GM21360 (cell line): ENCODE measurements around the gene SEMA4F.

Experiments used
- ATAC-seq: cut with Tn5 transposase; IDR thresholded peaks from one replicate; pipeline ENCODE4 v1.9.1; 2021; ENCODE audit warnings: mild to moderate bottlenecking, moderate library complexity; ENCODE audit not compliant: unreplicated experiment

The SEMA4F gene

GRCh38 chr2:74703373-74703772, 49.3 kb downstream of the SEMA4F start:
- ATAC-seq, result no peak

DNA sequence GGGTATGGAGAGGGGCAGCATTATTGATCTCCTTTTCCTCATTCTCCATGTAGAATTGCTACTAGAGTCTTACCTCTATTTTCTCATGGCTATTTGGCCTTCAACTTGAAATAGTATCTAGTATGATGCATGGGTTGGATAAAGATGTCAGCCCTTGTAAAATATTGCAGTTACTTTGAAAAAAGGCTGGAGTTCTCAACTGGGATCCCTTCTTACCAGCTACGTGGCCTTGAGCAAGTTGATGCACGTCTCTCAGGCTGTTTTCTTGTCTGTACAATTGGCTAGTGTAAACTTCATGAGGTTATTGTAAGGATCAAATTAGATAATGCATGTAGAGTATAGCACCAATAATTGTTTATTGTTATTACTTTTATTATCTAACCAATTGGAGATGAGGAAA, 50.2 kb downstream of the SEMA4F start:
- no peak for ATAC-seq

DNA sequence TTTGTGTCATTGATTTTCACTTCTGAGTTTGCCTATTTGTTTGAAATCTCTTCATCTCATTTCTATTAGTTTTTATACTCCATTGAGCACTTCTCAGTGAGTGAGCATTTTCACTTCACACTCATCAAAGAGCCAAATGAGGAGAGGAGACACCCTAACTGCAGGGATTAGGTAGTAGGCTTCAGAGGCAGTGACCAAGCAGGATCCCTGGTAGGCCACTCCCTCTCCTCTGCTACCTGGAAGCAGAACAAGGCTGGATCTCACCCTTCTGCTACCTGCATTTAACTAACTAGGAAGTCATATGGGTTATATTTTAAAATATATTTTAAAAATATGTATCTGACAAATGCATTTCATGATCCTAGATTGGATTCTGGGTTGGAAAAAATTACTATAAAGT, 52.7 kb downstream of the SEMA4F start:
- ATAC-seq, result no peak

DNA sequence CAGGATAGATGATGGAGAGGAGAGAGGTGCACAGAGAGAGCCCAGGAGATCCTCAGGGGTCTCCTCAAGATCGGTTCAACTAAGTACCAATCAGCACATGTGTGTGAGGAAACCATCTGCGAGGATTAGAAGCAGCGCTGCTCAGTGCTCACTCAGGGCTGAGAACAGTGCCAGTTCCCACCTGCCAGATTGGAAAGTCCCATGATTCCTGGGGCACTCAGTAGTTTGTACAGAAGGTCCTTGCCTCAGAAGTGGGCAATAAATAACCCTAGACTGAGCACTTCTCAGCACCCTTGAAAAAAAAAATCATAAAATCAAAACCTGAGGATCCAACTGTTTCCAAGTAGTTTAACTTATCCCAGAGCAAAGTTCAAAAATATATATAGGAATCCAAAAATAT, 53.8 kb downstream of the SEMA4F start:
- no peak for ATAC-seq

DNA sequence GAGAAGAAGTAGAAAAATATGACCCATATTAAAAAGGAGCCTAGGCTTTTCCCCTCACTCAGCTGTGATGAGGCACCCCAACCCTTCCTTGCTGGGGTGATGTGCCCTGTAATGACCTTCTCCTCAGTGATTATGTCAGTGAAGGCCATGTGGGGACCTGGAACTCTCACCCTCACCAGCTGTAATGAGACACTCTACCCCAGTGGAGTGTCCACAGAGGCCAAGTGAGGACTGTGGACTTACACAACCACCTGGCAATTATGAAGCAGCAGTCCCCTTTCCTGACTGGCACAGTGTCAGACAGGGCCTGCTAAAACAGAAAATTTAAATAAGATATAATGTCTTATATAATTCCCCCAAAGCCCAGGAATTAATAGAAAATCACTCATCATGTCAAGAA, 54.2 kb downstream of the SEMA4F start:
- no peak for ATAC-seq

DNA sequence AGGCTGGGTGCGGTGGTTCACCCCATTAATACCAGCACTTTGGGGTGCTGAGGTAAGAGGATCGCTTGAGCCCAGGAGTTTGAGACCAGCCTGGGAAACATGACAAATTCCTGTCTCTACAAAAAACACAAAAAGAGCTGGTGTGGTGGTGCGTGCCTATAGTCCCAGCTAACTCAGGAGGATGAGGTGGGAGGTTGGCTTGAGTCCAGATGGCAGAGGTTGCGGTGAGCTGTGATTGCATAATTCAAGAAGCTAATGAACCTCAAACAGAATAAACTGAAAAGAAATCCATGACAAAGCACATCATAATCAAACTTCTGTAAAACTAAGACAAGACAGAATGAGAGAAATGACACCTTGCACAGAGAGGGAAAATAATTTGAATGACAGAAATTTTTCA, 54.8 kb downstream of the SEMA4F start:
- ATAC-seq, result no peak

- no peak for ATAC-seq
These were observed 58.4 kb downstream of the SEMA4F start for GRCh38 chr2:74712223-74713053.

DNA sequence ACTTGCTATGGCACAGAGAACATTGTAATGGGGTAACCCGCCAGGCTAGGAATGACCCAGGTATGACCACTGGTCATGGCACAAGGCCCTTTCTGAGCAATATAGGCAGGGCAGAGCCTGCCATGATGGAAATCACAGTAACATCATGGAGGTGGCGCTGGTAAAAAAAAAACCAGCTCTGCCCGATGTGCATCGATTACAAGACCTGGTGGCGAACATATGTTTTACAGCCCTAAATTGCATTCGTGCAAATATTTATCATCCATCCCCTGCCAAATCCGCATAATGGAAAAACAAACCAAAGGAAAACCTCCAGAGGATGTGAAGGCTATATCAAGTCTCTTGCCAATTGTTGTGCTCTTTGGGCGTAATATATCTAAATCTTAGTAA, 60.6 kb downstream of the SEMA4F start:
- ATAC-seq, result no peak

DNA sequence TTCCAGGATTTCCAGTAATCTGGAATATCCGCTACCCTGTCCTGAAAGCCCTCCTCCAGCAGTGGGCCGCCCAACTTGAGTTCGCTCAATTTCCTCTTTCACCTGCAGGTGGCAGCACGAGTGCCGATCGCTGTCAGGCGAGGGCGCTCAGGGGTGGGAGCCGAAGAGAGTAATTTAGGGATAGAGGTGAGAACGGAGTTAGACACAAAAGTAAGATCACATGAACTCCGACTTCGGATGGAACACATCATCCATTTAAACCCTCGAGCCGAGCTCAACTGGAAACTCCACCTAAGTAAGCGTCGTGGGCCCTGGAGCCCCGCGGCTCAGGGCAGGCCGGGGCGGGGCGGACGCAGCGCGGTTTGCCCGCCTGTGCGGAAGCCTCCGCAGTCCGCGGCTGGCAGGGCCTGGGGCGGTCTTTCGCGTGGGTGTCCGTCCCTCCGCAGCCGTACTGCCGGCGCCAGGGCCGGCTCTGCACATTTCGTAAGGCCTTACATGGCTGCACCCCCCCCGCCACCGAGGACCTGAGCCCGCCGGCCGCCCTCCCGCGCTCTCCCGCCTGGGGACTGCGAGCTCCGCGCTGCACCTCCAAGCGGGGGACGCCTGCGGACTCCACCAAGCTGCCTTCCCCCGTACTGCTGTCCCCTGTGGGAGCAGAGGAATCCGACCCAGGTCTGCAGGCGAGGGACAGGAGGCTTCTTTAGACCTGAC, 61.2 kb downstream of the SEMA4F start:
- ATAC-seq, result peak; percentile 83

- no peak for ATAC-seq
These were observed 61.8 kb downstream of the SEMA4F start for GRCh38 chr2:74715880-74716279.

GRCh38 chr2:74719066-74719465, 65.0 kb downstream of the SEMA4F start:
- ATAC-seq, result no peak

DNA sequence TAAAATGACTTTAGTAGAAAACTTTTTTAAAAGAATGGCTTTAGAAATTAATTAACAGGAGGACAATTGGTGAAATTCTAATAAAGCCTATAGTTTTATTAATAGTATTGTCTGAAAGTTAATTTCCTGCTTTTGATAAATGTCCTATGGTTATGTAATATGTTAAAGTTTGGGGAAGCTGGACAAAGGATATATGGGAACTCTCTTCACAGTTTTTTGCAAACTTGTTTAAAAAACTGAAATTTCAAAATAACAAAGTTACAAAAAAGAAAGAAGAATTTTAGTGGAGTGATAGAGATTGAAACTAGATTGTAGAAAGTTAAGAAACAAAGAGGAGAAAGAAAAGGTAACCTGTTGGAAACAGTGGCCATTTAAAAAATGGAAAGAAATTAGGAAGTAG, 67.3 kb downstream of the SEMA4F start:
- no peak for ATAC-seq

DNA sequence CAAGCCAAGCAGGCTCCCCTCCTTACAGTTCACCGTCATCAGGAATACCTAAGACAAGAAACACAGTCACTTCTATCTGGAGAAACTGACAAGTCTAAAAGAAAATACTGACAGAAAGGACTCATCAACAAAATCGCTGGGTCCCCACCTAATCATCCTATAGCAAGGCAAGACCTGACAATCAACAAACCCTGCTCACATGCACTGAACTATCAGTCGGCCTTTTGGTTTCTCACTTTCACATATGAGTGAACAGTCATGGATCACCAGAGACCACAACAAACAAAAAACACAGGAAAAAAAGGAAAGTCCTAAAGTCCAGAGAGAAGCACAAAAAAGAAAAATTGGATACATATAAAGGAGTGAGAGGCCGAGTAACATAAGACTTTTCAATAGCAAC, 70.4 kb downstream of the SEMA4F start:
- ATAC-seq, result no peak

DNA sequence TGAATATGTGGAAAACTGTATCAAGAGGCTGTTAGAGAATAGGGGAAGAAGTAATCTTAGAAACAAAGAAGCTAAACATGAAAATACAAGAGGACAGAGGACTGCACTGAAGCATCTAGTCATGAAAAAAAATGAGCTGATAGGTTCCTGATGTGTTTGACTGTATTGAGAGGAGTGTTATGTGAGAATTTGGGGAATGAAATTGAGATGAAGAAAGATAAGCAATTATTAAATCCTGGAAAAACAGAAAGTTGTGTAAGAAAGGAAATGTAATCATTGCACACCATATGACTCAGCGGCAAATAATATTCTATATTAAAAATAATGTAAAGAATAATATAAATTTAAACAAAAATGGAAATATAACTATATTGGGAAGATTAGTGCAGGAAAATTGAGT, 71.2 kb downstream of the SEMA4F start:
- no peak for ATAC-seq

DNA sequence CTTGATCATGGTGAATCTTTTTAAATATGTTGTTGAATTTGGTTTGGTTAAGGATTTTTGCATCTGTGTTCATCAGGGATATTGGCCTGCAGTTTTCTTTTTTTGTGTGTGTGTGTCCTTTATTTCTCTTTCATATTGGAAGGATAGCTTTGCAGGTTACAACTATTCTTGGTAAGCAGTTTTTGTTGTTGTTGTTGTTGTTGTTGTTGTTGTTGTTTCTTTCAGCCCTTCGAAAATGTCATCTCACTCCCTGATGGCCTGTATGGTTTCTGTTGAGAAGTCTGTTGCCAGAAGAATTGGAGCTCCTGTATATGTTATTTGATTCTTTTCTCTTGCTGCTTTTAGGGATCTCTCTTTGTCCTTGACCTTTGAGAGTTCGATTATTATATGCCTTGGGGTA, 74.8 kb downstream of the SEMA4F start:
- no peak for ATAC-seq

DNA sequence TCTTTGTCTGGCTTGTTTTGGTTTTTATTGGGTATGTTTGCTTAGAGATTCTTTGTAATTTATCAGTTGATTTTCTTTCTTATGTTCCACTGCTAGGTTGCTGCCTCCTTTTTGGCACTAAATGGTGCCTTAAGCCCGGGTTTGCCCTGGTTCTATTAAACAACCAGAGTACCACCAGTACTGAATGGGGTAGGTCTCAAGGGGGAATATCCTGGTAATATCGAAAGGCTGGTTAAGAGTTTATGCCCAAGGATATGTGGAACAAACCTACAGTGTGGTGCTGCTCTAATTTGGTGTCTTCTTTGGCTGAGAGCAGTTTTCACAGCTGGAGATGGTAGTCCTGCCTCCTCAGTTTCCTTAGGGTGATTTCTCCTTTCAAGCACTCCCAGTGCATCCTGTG, 76.5 kb downstream of the SEMA4F start:
- no peak for ATAC-seq
